Fibroblast of skin of scalp (primary cell): ENCODE measurements around the gene SHB.
A peak's percentile ranks its signal among the peaks of the same experiment; 100 is the strongest.

ENCODE experiments used
- DNase-seq: peaks from one replicate; pipeline ENCODE4 v3.0.0-alpha.2; 2013

The SHB gene

GRCh38 chr9:38086496-38086895 lies 17.5 kb upstream of the SHB start:
- no peak for DNase-seq

GRCh38 chr9:38085308-38085707 lies 16.3 kb upstream of the SHB start:
- DNase-seq: no peak

GRCh38 chr9:38084556-38084880 lies 15.5 kb upstream of the SHB start:
- DNase-seq: no peak

GRCh38 chr9:38083858-38084555 lies 15.0 kb upstream of the SHB start:
- DNase-seq: no peak

GRCh38 chr9:38082446-38083287 lies 13.6 kb upstream of the SHB start:
- no peak for DNase-seq

- DNase-seq: no peak
Measured at GRCh38 chr9:38081356-38082108, 12.5 kb upstream of the SHB start.

GRCh38 chr9:38079461-38080031 lies 10.5 kb upstream of the SHB start:
- no peak for DNase-seq

GRCh38 chr9:38075272-38075671 lies 6.2 kb upstream of the SHB start:
- no peak for DNase-seq

GRCh38 chr9:38074441-38074961 lies 5.5 kb upstream of the SHB start:
- peak; percentile 77 for DNase-seq

- DNase-seq: no peak
Measured at GRCh38 chr9:38073882-38074281, 4.9 kb upstream of the SHB start.

GRCh38 chr9:38071470-38072134 lies 2.6 kb upstream of the SHB start:
- no peak for DNase-seq

GRCh38 chr9:38067859-38068681 lies 957 bp downstream of the SHB start:
- no peak for DNase-seq

- DNase-seq: no peak
Measured at GRCh38 chr9:38066914-38067858, 1.8 kb downstream of the SHB start.

- no peak for DNase-seq
Measured at GRCh38 chr9:38066197-38066913, 2.7 kb downstream of the SHB start.

GRCh38 chr9:38065369-38066075 lies 3.5 kb downstream of the SHB start:
- DNase-seq: no peak

GRCh38 chr9:38064842-38065368 lies 4.1 kb downstream of the SHB start:
- DNase-seq: no peak

GRCh38 chr9:38063363-38063707 lies 5.7 kb downstream of the SHB start:
- DNase-seq: no peak

GRCh38 chr9:38062498-38063362 lies 6.3 kb downstream of the SHB start:
- peak; percentile 80 for DNase-seq
